Measurements from ENCODE around the gene TMEM47.

- TF ChIP-seq EZH2 (IDR thresholded peaks at IDR 0.05; ENCODE audit: insufficient read depth, poor library complexity, severe bottlenecking) (no peak), EZH2phosphoT487 (IDR thresholded peaks at IDR 0.05; ENCODE audit: insufficient read depth, low read depth) (no peak)
Measured at GRCh38 chrX:34584781-34585180, 72.3 kb downstream of the TMEM47 start.

Data from GM23248 (cell line).